Pancreas (tissue), 10 donors: Measurements from ENCODE around the gene UBXN1. TPM values are rescaled to one million over a fixed set of nuclear protein-coding genes. Genes with fewer than 3 reads are reported as not detected.
"Not testable (repeated sequence)": the region's sequence is repeated elsewhere in the genome, so short reads cannot be mapped to it uniquely, and the experiment has no call there.

Experiments used
- ATAC-seq, 4 donors: fragments of 200-7000 bp; cut with Tn5 transposase; one replicate each; pipeline versions ENCODE4 v1.8.0 to v1.9.1; 2020; ENCODE audit warnings: mild to moderate bottlenecking in 4 of 4, moderate library complexity in 4 of 4
- DNase-seq, 6 donors: peaks; one replicate each; pipeline ENCODE4 v3.0.0-alpha.2; 2020
- FAIRE-seq: peaks from 2 replicates; lab custom pipeline; 2012; peaks lifted over from hg19 to GRCh38; lab: Jason Lieb, UNC
- H3K27ac ChIP-seq, 4 donors: fragments of 200-600 bp; sonication (generic); 1 replicate in 3 of 4; 2 replicates in 1 of 4; pipeline versions ENCODE4 v1.5.0 to v1.8.0; 2020
- H3K27me3 ChIP-seq, 4 donors: fragments of 200-600 bp; one replicate each; pipeline ENCODE4 v1.8.0; 2021
- H3K36me3 ChIP-seq, 3 donors: fragments of 200-600 bp; sonication (generic) in 1 of 3; one replicate each; pipeline versions ENCODE4 v1.5.0 to v1.8.0; 2020 to 2021
- H3K4me1 ChIP-seq, 3 donors: fragments of 200-600 bp; one replicate each; pipeline ENCODE4 v1.8.0; 2021
- H3K4me3 ChIP-seq, 4 donors: fragments of 200-600 bp; sonication (generic) in 2 of 4; one replicate each; pipeline versions ENCODE4 v1.5.0 to v1.8.0; 2020 to 2021
- H3K9me3 ChIP-seq, 4 donors: fragments of 200-600 bp; one replicate each; pipeline ENCODE4 v1.8.0; 2021
- WGBS, 2 donors: extraction: QIAGEN DNeasy Blood & Tissue Kit; methylation state at CpG; one replicate each; pipeline ENCODE4 v1.1.7; 2013; 5-methylcytosine and 5-hydroxymethylcytosine counted together
- intact Hi-C, 3 donors: fragments of 100-400 bp; cut with DNase I; formaldehyde crosslinking; loops; one replicate each; pipeline versions ENCODE4 v1.11.1 to v1.14.2; 2022
- polyA plus RNA-seq, 2 donors: library from polyadenylated mRNA; stranded (reverse); fragments of 200-250 nt; gene quantifications; one replicate each; pipeline ENCODE4 v1.2.3, GENCODE V29; 2013
- total RNA-seq, 6 donors: library from RNA; stranded (reverse); fragmentation: NEBNext Ultra II Directional in 4 of 6; extraction: Animal tissue kit (Norgen Biotek cat#: 25700) in 4 of 6; gene quantifications; one replicate each; pipeline versions ENCODE4 v1.2.1 to v1.2.4, GENCODE V29; 2021 to 2023
- TF ChIP-seq, protein P1 (sequence below), 4 donors: fragments of 200-600 bp; sonication (generic) in 3 of 4; IDR thresholded peaks; one replicate each; pipeline versions ENCODE4 v1.5.0 to v1.8.0; 2021; ENCODE audit warnings: antibody characterized with exemption in 4 of 4
- donor health status: healthy with polysubstance abuse.
- donor health status: DM: no; HTN: no; CAD: no; lungs with moderate emphysema.
- donor health status: DM: no; HTN: no; CAD: no.
- donor health status: control.
- donor health status: control.
- donor health status: Bipolar disorder and iron deficiency.
- donor health status: DM: yes; HTN: yes; CAD: no.
- donor health status: DM: no; HTN: no; CAD: no.
- donor health status: DM: no; HTN: no; CAD: no.
- donor health status: DM: yes; HTN: yes; CAD: no.

Gene UBXN1
- total and polyA plus RNA-seq, 8 donors, result 37.7 to 104 (median 60.0) TPM

DNA sequence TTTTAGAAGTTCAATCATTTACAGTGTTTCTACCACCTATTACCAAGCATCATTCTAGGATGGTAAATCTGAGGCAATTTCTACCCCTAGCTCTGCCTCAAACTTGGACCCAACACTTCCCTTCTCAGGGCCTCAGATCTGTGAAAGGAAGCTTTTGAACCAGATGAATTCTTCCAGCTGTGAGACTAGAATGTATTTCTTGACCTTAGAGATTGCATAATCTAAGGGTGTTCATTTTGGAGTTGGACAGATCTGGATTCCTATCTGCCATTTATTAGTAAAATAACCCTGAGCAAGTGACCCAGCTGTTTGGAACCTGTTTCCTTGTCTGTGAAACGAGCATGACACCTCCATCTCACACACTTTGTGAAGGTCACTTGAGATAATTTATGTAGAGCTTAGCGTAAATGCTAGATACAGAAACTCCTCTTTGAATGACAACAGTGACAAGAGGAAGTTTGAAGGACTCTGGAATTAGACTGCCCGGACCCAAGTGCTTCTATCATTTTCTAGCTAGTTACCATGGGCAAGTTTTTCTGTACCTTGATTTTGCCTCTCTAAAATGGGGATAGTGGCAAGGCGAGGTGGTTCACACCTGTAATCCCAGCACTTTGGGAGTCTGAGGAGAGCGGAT lies 22.0 kb downstream of the UBXN1 start:
- ATAC-seq (no peak), DNase-seq (no peak), FAIRE-seq (no peak)
- TF ChIP-seq, protein P1, sequence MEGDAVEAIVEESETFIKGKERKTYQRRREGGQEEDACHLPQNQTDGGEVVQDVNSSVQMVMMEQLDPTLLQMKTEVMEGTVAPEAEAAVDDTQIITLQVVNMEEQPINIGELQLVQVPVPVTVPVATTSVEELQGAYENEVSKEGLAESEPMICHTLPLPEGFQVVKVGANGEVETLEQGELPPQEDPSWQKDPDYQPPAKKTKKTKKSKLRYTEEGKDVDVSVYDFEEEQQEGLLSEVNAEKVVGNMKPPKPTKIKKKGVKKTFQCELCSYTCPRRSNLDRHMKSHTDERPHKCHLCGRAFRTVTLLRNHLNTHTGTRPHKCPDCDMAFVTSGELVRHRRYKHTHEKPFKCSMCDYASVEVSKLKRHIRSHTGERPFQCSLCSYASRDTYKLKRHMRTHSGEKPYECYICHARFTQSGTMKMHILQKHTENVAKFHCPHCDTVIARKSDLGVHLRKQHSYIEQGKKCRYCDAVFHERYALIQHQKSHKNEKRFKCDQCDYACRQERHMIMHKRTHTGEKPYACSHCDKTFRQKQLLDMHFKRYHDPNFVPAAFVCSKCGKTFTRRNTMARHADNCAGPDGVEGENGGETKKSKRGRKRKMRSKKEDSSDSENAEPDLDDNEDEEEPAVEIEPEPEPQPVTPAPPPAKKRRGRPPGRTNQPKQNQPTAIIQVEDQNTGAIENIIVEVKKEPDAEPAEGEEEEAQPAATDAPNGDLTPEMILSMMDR (IDR thresholded peaks at IDR 0.05), result no peak
- WGBS, 2 donors, result 52 to 61% methylated on average over 5 of the region's 5 CpGs
- Histone ChIP-seq H3K27ac (no peak overlapping the region), H3K36me3 (no peaks in the 10 kb centered on the region), H3K9me3 (no peaks in the 10 kb centered on the region), H3K4me1 (peaks cover 0 to 3% (median 2%) of the 10 kb centered on the region in 3 donors), H3K4me3 (no peak overlapping the region), H3K27me3 (no peaks in the 10 kb centered on the region)
- intact Hi-C loops, result no loop called here

DNA sequence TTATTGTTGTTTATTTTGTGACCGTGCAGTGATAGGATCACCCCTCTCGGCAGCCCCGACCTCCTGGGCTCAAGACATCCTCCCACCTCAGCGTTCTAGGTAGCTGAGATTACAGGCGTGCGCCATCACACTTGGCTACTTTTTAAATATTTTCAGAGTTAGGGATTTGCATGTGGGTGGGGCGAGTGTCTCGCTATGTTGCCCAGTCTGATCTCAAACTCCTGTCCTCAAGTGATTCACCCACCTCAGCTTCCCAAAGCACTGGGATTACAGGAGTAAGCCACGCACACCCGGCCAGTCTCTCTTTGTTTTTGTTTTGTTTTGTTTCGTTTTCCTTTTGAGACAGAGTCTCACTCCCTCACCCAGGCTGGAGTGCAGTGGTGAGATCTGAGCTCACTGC lies 24.6 kb downstream of the UBXN1 start:
- no peak for DNase-seq
- Histone ChIP-seq H3K9me3 (no peaks in the 10 kb centered on the region), H3K27ac (no peak overlapping the region), H3K36me3 (peaks cover 0 to 5% (median 2%) of the 10 kb centered on the region in 3 donors), H3K27me3 (no peaks in the 10 kb centered on the region), H3K4me3 (no peak overlapping the region), H3K4me1 (peaks cover 0 to 8% (median 8%) of the 10 kb centered on the region in 3 donors)
- no peak for FAIRE-seq
- WGBS, 2 donors, result 84 to 86% methylated on average over 11 of the region's 11 CpGs
- intact Hi-C loops, result no loop called here
- ATAC-seq, result no peak
- TF ChIP-seq, protein P1 (IDR thresholded peaks at IDR 0.05), result no peak

DNA sequence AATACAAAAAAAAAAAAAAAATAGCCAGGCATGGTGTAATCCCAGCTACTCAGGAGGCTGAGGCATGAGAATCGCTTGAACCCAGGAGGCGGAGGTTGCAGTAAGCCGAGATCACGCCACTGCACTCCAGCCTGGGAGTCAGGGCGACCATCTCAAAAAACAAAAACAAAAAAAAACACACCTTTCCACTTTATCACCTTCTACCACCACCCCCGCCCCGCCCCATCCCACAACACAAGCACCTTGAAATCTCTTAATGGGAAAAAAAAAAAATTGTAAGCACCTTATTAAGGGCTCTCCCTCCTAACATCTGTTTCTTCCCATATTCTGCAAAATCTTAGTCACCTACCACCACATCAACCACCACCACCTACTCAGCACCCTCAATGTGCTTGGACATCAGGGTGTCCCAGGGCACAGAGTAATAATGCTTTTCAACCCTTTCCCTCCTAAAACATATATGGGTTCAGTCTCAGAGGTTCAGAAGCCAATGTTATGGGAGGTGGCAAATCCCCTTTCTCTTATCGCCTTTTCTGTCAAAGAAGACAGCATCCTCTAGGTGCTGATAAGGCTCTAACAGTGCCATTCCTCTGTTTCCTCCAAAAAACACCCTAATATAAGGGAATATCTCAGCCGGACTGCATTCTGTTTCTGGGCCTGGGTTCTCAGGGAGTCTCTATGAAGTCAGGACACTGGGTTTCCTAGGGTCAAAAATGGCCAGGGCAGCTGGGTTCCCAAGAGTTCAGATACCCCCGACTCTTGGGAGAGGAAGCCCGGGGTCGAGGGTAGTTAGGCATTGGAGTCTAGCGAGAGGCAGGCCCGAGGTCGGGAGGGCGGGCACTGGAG lies 26.5 kb downstream of the UBXN1 start:
- FAIRE-seq, result no peak
- 29 to 35% methylated on average over 16 of the region's 16 CpGs for WGBS, 2 donors
- no peak for ATAC-seq
- TF ChIP-seq, protein P1 (IDR thresholded peaks at IDR 0.05), result no peak
- Histone ChIP-seq H3K4me1 (peaks cover 0 to 9% (median 8%) of the 10 kb centered on the region in 3 donors), H3K9me3 (no peaks in the 10 kb centered on the region), H3K36me3 (peaks cover 0 to 14% (median 3%) of the 10 kb centered on the region in 3 donors), H3K4me3 (peak overlapping the region; percentile 76 to 92 (median 83)), H3K27ac (peak overlapping the region; percentile 62 to 89 (median 87)), H3K27me3 (no peaks in the 10 kb centered on the region)
- intact Hi-C loops, result no loop called here
- no peak for DNase-seq

DNA sequence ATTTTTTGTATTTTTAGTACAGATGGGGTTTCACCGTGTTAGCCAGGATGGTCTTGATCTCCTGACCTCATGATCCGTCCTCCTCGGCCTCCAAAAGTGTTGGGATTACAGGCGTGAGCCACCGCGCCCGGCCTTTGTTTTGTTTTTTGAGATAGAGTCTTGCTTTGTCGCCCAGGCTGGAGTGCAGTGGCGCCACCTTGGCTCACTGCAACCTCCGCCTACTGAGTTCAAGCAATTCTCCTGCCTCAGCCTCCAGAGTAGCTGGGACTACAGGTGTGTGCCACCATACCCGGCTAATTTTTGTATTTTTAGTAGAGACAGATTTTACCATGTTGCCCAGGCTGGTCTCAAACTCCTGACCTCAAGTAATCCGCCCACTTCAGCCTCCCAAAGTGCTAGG lies 28.6 kb downstream of the UBXN1 start:
- DNase-seq, H3K4me3 ChIP-seq, FAIRE-seq, H3K27ac ChIP-seq, H3K27me3 ChIP-seq, H3K9me3 ChIP-seq, intact Hi-C loops, ATAC-seq: not testable (repeated sequence)
- peaks cover 0 to 15% (median 14%) of the 10 kb centered on the region in 3 donors for H3K4me1 ChIP-seq
- peaks cover 0 to 14% (median 3%) of the 10 kb centered on the region in 3 donors for H3K36me3 ChIP-seq
- 92 to 97% methylated on average over 12 of the region's 12 CpGs for WGBS, 2 donors

DNA sequence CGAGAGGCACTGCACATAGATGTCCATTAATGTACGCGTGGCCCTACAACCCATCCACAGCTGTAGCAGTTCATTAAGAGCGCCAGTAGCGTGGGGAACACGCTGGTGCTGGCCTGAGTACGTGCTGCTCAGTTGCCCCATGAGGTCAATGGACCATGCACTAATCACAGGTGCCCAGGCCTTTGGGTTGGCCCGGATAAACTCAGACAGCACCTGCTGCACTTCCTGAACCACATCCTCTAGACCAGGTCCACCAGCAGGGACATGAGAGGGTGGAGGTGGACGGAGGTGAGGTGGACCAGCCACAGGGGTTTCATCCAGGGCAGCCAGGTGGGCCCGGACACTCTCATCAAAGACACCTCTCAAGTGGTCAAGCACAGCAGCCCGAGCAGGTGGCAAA lies 29.4 kb downstream of the UBXN1 start:
- intact Hi-C loops, result no loop called here
- no peaks in the 10 kb centered on the region for H3K27me3 ChIP-seq
- H3K4me3 ChIP-seq, result no peak overlapping the region
- peaks cover 0 to 14% (median 3%) of the 10 kb centered on the region in 3 donors for H3K36me3 ChIP-seq
- FAIRE-seq, result no peak
- 89 to 90% methylated on average over 11 of the region's 11 CpGs for WGBS, 2 donors
- no peak overlapping the region for H3K27ac ChIP-seq
- no peak for DNase-seq
- no peaks in the 10 kb centered on the region for H3K9me3 ChIP-seq
- TF ChIP-seq, protein P1 (IDR thresholded peaks at IDR 0.05), result no peak
- no peak for ATAC-seq
- peaks cover 6 to 21% (median 16%) of the 10 kb centered on the region in 3 donors for H3K4me1 ChIP-seq
